Measurements from ENCODE around the gene IFT52. TPM values are rescaled to one million over a fixed set of nuclear protein-coding genes. Genes with fewer than 3 reads are reported as not detected.

The IFT52 gene
- total and polyA plus RNA-seq, 2 of the 8 experiments (the other 6 are each of a cell fraction or from before 2014, with no cell fraction given) = 35.6 to 40.4 TPM

GRCh38 chr20:43564455-43564854, 26.3 kb upstream of the IFT52 start:
- Histone ChIP-seq H3K56ac (replicated peaks; ENCODE audit: insufficient read length, low read depth, low read length) (no peak overlapping the region), H3K4ac (replicated peaks; ENCODE audit: insufficient read length, low read depth, low read length) (no peak overlapping the region), H4K5ac (ENCODE audit: insufficient read length, low read depth, low read length) (no peak overlapping the region), H4K20me1 (replicated peaks in 1 of 2; ENCODE audit: control insufficient read depth in 1 of 2, insufficient read depth in 2 of 2, low read length in 2 of 2) (no peaks in the 10 kb centered on the region), H3K9me3 (ENCODE audit: insufficient read depth in 2 of 2, low read depth in 1 of 2, low read length in 1 of 2) (no peaks in the 10 kb centered on the region), H4K91ac (replicated peaks; ENCODE audit: insufficient read length, low read length) (no peak overlapping the region), H4K8ac (ENCODE audit: extremely low read depth, insufficient read depth, low read length) (no peak overlapping the region), H3K9ac (replicated peaks in 1 of 4; ENCODE audit: extremely low read depth in 1 of 4, low read depth in 3 of 4, low read length in 3 of 4) (no peak overlapping the region), H3K36me3 (ENCODE audit: control insufficient read depth in 2 of 4, insufficient read depth in 4 of 4, low read length in 3 of 4) (no peaks in the 10 kb centered on the region), H2BK20ac (ENCODE audit: low read length) (no peak overlapping the region), H3K23ac (ENCODE audit: insufficient read length) (no peak overlapping the region), H3K4me2 (ENCODE audit: insufficient read depth in 1 of 2, low read depth in 2 of 2, low read length in 2 of 2) (no peak overlapping the region), H3K27ac (ENCODE audit: low read depth, low read length) (no peak overlapping the region), H3K4me3 (ENCODE audit: extremely low read depth in 1 of 4, insufficient read depth in 2 of 4, low read depth in 3 of 4, low read length in 4 of 4) (no peak overlapping the region), H2BK120ac (replicated peaks; ENCODE audit: low read depth, low read length) (no peak overlapping the region), H3K23me2 (ENCODE audit: low read depth, low read length) (peaks cover 3% of the 10 kb centered on the region), H3K4me1 (replicated peaks in 1 of 4; ENCODE audit: control insufficient read depth in 3 of 4, insufficient read depth in 4 of 4, low read length in 3 of 4) (no peaks in the 10 kb centered on the region; a peak in 1 of 7 replicates), H2AFZ (ENCODE audit: low read length) (no peak overlapping the region), H2AK5ac (ENCODE audit: low read depth, low read length) (no peak overlapping the region), H3K14ac (ENCODE audit: insufficient read length) (no peak overlapping the region), H3K18ac (ENCODE audit: extremely low read depth, low read length) (no peak overlapping the region), H3K27me3 (replicated peaks in 1 of 4; ENCODE audit: control insufficient read depth in 3 of 4, extremely low read depth in 1 of 4, insufficient read depth in 3 of 4, low read length in 3 of 4) (no peaks in the 10 kb centered on the region), H3K79me1 (ENCODE audit: low read depth, low read length) (no peaks in the 10 kb centered on the region), H2BK5ac (ENCODE audit: low read depth, low read length) (no peak overlapping the region), H3K79me2 (ENCODE audit: control insufficient read depth in 1 of 2, insufficient read depth in 2 of 2, low read length in 2 of 2) (no peaks in the 10 kb centered on the region), H2BK15ac (ENCODE audit: low read length) (no peak overlapping the region), H2BK12ac (ENCODE audit: low read depth, low read length) (no peak overlapping the region)
- CTCF ChIA-PET (ENCODE audit: partially characterized antibody) = interaction anchor here (1.2 kb wide), 1 partner anchor 26 kb away, joined by 4 read pairs; no protein-coding TSS in a partner anchor
- POLR2A ChIA-PET (ENCODE audit: partially characterized antibody) = no interaction called here
- 95% methylated on average over 8 of the region's 8 CpGs; no CpG with 5 or more reads in 1 of the 2 experiments for WGBS, 2 experiments (ENCODE audit: extremely low coverage in 1 of 2, insufficient coverage in 1 of 2, insufficient read length in 1 of 2, insufficient replicate concordance in 2 of 2, low coverage in 1 of 2, low lambda C conversion rate in 2 of 2, missing lambda C conversion rate in 1 of 2)
- no peak for FAIRE-seq
- no peak for DNase-seq (ENCODE audit: low read depth in 1 of 2, low spot score in 2 of 2)
- TF ChIP-seq TAF1 (IDR thresholded peaks at IDR 0.05; ENCODE audit: low read depth, low read length) (no peak), PHF8 (conservative IDR thresholded peaks at IDR 0.05; ENCODE audit: low read depth, low read length) (no peak), CEBPB (IDR thresholded peaks at IDR 0.05; ENCODE audit: low read depth, low read length) (no peak), RXRA (IDR thresholded peaks at IDR 0.05; ENCODE audit: insufficient read depth, low read depth, low read length) (no peak), CREB1 (IDR thresholded peaks at IDR 0.05) (no peak), SIRT6 (IDR thresholded peaks at IDR 0.05; ENCODE audit: low read length) (no peak), SUZ12 (IDR thresholded peaks at IDR 0.05; ENCODE audit: low read length) (no peak), CHD1 (IDR thresholded peaks at IDR 0.05; ENCODE audit: low read depth, low read length) (no peak), JUND (IDR thresholded peaks at IDR 0.05; ENCODE audit: low read length) (no peak), SRF (IDR thresholded peaks at IDR 0.05; ENCODE audit: low read depth, low read length) (no peak), BACH1 (IDR thresholded peaks at IDR 0.05; ENCODE audit: low read length) (no peak), FOSL1 (IDR thresholded peaks at IDR 0.05; ENCODE audit: insufficient read depth, low read depth, low read length) (no peak), ZNF274 (IDR thresholded peaks at IDR 0.05; ENCODE audit: borderline replicate concordance, extremely low read depth, low read length) (no peak), CTBP2 (IDR thresholded peaks at IDR 0.05; ENCODE audit: borderline replicate concordance, insufficient read depth, insufficient read length, low read length) (no peak), TBP (IDR thresholded peaks at IDR 0.05; ENCODE audit: low read depth, low read length) (no peak)

Measured in H1 (cell line).